Testis (tissue), 2 donors: Measurements from ENCODE around the gene SPACA5.

ENCODE experiments used
- POLR2A ChIP-seq: fragments of 450-650 bp; IDR thresholded peaks from one replicate; pipeline ENCODE4 v1.6.1; 2017; ENCODE audit warnings: antibody characterized with exemption, mild to moderate bottlenecking, moderate library complexity
- TF ChIP-seq, protein P1 (sequence below), 3 experiments: fragments of 450-650 bp in 2 of 3; fragments of 200-600 bp in 1 of 3; sonication (generic) in 1 of 3; IDR thresholded peaks; one replicate each; pipeline ENCODE4 v1.5.1; 2016 to 2019; ENCODE audit warnings: antibody characterized with exemption in 3 of 3, mild to moderate bottlenecking in 2 of 3, moderate library complexity in 1 of 3

DNA sequence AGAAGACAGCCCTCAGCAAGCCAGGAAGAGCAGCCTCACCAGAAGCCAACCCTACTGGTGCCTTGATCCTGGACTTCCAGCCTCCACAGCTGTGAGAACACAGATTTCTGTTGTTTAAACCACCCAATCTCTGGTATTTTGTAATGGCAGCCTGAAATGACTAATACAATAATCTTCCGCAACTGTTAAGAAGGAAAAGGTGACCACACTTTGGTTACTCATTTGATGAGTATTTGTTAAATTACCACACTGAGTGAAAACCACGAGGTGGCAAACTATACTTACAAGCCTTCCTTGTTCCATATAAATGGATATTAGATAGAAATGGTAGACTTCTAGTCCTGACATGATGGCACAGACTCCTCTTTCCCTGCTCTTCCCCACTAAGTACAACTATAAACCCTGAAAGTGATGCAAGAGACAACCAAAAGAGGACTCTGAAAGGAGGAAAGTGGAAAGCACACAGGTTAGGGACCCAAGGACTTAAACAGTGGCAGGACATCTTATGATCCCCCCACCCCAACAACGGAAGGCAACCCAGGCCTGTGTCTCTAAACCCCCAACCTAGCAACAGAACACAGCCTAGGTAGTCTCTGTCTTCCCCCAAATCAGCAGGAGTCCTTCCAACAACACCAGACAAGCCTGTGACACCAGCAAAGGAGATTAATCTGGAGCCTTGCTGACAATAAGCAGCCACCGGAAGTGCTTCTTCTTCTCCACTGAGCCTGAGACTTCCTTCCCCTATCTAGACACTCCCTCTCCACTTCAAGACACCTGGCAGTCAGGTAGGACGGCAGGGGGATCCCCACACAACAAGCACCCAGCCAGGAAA is 15.3 kb upstream of the SPACA5 start:
- TF ChIP-seq, protein P1, sequence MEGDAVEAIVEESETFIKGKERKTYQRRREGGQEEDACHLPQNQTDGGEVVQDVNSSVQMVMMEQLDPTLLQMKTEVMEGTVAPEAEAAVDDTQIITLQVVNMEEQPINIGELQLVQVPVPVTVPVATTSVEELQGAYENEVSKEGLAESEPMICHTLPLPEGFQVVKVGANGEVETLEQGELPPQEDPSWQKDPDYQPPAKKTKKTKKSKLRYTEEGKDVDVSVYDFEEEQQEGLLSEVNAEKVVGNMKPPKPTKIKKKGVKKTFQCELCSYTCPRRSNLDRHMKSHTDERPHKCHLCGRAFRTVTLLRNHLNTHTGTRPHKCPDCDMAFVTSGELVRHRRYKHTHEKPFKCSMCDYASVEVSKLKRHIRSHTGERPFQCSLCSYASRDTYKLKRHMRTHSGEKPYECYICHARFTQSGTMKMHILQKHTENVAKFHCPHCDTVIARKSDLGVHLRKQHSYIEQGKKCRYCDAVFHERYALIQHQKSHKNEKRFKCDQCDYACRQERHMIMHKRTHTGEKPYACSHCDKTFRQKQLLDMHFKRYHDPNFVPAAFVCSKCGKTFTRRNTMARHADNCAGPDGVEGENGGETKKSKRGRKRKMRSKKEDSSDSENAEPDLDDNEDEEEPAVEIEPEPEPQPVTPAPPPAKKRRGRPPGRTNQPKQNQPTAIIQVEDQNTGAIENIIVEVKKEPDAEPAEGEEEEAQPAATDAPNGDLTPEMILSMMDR (IDR thresholded peaks at IDR 0.05): no peak
- TF ChIP-seq POLR2A: no peak
